ENCODE measurements around the gene ELF3. TPM values are rescaled to one million over a fixed set of nuclear protein-coding genes. Genes with fewer than 3 reads are reported as not detected.
"Not testable (repeated sequence)": the region's sequence is repeated elsewhere in the genome, so short reads cannot be mapped to it uniquely, and the experiment has no call there.

ELF3 gene
- total RNA-seq, 1 donor from 2014 or later: 128 TPM

DNA sequence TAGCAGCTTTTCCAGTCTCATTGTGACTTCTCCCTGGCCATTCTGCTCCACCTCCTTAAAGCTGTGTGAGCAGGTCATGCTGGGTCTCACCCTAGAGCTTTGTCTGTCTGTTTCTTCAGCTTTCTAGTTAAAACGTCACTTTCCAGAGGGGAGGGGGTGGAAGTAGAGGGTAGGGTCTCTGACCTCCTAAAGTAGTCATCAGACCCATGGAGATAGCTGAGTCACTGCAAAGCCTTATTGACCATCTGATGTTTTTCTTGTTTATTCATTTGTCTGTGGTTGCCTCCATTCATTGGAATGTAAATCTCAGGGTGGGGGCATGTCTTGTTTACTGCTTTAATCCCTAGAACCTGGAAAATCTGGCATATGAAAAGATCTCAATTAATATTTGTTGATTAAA lies 52.7 kb downstream of the ELF3 start:
- Histone ChIP-seq H3K4me3 (ENCODE audit: low read depth, low read length) (no peak overlapping the region), H3K36me3 (ENCODE audit: control insufficient read depth, insufficient read depth, low read length) (no peaks in the 10 kb centered on the region), H3K27me3 (ENCODE audit: control insufficient read depth, insufficient read depth, low read length) (no peaks in the 10 kb centered on the region)
- no peak for DNase-seq (ENCODE audit: low read depth)
- no peak for TF ChIP-seq CTCF (IDR thresholded peaks at IDR 0.05; ENCODE audit: insufficient read depth, low read length, poor library complexity, severe bottlenecking)

DNA sequence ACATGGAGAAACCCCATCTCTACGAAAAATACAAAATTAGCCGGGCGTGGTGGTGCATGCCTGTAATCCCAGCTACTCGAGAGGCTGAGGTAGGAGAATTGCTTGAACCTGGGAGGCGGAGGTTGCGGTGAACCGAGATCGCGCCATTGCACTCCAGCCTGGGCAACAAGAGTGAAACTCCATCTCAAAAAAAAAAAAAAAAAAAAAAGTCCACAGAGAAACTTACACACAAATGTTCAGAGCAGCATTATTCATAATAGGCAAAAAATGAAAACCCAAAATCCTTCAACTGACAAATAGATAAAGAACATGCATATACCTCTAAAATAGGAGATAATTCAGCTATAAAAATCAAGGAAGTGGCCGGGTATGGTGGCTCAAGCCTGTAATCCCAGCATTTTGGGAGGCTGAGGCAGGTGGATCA lies 54.5 kb downstream of the ELF3 start:
- not testable (repeated sequence) for DNase-seq (ENCODE audit: low read depth)

More for the DNA sequence above, 54.5 kb downstream of the ELF3 start:
- H3K36me3 ChIP-seq (ENCODE audit: control insufficient read depth, insufficient read depth, low read length); H3K27me3 ChIP-seq (ENCODE audit: control insufficient read depth, insufficient read depth, low read length); H3K4me3 ChIP-seq (ENCODE audit: low read depth, low read length): not testable (repeated sequence)

Other genes starting within 250 kb of the ELF3 start
- gene IPO9, start 181.4 kb upstream of the ELF3 start, total RNA-seq: 20.8 and 23.6 TPM in 2 replicates
- gene SHISA4, start 121.7 kb upstream of the ELF3 start, total RNA-seq: 22.6 and 30.0 TPM in 2 replicates
- gene LMOD1, start 64.0 kb upstream of the ELF3 start, total RNA-seq: under 0.01 and 0.07 TPM in 2 replicates
- 41.2 and 47.2 TPM in 2 replicates for gene TIMM17A, start 55.1 kb upstream of the ELF3 start, total RNA-seq
- 75.8 and 97.4 TPM in 2 replicates for gene RNPEP, start 27.9 kb upstream of the ELF3 start, total RNA-seq
- gene GPR37L1, start 112.3 kb downstream of the ELF3 start, total RNA-seq: 0.04 and 0.07 TPM in 2 replicates
- gene ARL8A, start 134.2 kb downstream of the ELF3 start, total RNA-seq: 57.8 and 59.7 TPM in 2 replicates
- gene PTPN7, start 150.0 kb downstream of the ELF3 start, total RNA-seq: 2.3 and 2.6 TPM in 2 replicates
- gene LGR6, start 183.2 kb downstream of the ELF3 start, total RNA-seq: 0.08 and 0.68 TPM in 2 replicates